Measurements from ENCODE around the gene SERPINA9.

Gene SERPINA9

DNA sequence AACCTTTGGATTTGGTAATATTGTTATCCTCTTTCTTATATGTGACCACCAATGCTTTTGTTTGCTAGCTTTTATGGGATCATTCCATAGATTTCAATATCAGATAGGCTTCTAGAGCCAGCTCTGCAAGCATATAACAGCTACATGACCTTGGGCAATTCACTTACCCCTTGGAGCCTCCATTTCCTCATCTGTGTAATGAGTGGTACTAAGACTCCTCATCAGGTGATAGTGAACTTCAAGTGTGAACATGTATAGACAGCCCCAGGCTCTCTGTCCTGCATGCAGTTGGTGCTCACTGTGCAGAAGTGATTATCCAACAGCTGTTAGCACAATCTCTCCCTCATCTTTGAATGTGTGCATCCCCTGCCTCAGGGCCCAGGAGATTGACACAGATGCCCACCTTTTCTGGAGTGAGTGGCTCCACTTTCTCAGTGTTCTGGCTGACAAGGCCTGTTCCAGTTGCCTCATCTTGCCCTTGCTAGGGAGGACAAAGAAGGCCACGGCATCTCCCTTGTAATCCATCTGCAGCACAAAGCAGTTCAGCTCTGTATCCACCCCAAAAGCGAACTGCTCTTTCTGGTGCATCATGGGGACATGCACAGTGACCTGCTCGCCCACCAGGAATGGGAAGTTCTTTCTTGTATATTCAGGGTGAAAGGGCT, 9.2 kb downstream of the SERPINA9 start:
- no peak for DNase-seq (ENCODE audit: extremely low spot score)
- TF ChIP-seq, protein P1, sequence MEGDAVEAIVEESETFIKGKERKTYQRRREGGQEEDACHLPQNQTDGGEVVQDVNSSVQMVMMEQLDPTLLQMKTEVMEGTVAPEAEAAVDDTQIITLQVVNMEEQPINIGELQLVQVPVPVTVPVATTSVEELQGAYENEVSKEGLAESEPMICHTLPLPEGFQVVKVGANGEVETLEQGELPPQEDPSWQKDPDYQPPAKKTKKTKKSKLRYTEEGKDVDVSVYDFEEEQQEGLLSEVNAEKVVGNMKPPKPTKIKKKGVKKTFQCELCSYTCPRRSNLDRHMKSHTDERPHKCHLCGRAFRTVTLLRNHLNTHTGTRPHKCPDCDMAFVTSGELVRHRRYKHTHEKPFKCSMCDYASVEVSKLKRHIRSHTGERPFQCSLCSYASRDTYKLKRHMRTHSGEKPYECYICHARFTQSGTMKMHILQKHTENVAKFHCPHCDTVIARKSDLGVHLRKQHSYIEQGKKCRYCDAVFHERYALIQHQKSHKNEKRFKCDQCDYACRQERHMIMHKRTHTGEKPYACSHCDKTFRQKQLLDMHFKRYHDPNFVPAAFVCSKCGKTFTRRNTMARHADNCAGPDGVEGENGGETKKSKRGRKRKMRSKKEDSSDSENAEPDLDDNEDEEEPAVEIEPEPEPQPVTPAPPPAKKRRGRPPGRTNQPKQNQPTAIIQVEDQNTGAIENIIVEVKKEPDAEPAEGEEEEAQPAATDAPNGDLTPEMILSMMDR (IDR thresholded peaks at IDR 0.05; ENCODE audit: control extremely low read depth, extremely low read depth, low read depth, missing control alignments), result no peak
- POLR2A ChIA-PET, result no interaction called here
- CTCF ChIA-PET, result interaction anchor here (0.7 to 1.7 kb wide), 2 partner anchors 19 to 21 kb away, joined by 3 to 4 read pairs; no protein-coding TSS in a partner anchor

DNA sequence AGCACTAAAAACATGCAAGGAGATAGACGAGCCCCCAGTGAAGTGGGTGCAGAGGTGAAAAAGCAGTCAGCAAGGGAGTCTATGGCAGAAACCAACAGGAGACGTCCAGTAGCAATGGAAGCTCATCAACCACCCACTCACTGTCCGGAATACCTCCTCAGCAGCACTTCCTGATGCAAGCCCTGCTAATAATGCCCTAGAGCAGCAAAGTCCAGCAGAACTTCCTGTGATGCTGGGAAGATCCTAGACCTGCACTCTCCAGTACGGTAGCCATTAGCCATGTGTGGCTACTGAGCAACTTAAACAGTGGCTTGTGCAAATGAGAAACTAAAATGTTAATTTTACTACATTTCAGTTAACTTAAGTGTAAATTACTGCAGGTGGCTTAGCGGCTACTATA, 11.0 kb downstream of the SERPINA9 start:
- TF ChIP-seq, protein P1 (IDR thresholded peaks at IDR 0.05; ENCODE audit: control extremely low read depth, extremely low read depth, low read depth, missing control alignments), result no peak
- CTCF ChIA-PET, result interaction anchor here (1.4 to 1.9 kb wide), 2 partner anchors 21 to 31 kb away, joined by 3 to 8 read pairs; no protein-coding TSS in a partner anchor
- no peak for DNase-seq (ENCODE audit: extremely low spot score)
- POLR2A ChIA-PET, result no interaction called here

GRCh38 chr14:94464290-94464689, 11.7 kb downstream of the SERPINA9 start:
- POLR2A ChIA-PET, result no interaction called here
- TF ChIP-seq, protein P1 (IDR thresholded peaks at IDR 0.05; ENCODE audit: control extremely low read depth, extremely low read depth, low read depth, missing control alignments), result no peak
- CTCF ChIA-PET, result interaction anchor here (1.9 kb wide), 1 partner anchor 21 kb away, joined by 8 read pairs; no protein-coding TSS in a partner anchor
- DNase-seq (ENCODE audit: extremely low spot score), result no peak

DNA sequence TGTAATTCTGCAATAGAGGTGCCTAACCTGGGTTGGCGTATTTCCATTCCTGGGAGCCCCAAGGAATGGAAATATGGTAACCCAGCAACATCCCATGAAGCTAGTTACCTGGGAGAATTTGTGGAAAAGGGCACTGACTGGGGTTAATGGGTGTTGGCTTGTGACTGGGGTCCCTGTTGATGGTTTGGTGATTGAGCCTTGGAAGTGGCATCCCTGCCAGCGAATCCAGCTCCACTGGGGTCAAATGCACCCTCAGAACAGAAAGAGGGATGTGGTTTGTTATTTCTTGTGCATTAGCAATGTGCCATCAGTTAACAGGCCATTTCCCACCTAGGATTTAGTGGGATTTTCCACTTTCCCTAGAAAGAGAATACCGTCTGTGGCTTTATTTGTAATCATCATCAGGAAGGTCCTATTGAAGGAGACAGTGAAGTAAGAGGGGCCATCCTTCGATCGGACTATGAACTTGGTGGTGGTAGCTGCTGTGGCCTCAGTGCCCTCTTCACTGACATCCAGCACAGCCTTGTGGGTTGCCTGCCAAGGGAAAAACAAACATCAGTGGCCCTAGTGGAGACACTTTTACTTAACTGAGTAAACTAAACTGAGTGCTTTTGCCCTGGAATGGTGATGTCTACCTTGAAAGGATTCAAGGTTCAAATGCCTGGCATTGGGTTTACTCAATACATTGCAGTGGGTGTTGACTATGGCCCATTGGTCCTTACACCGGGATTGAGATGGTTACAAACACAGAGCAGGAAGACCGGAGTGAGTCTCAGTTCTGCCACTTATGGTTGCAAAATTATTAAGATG, 13.0 kb downstream of the SERPINA9 start:
- no peak for DNase-seq (ENCODE audit: extremely low spot score)
- POLR2A ChIA-PET, result no interaction called here
- TF ChIP-seq, protein P1 (IDR thresholded peaks at IDR 0.05; ENCODE audit: control extremely low read depth, extremely low read depth, low read depth, missing control alignments), result no peak
- CTCF ChIA-PET, result no interaction called here

DNA sequence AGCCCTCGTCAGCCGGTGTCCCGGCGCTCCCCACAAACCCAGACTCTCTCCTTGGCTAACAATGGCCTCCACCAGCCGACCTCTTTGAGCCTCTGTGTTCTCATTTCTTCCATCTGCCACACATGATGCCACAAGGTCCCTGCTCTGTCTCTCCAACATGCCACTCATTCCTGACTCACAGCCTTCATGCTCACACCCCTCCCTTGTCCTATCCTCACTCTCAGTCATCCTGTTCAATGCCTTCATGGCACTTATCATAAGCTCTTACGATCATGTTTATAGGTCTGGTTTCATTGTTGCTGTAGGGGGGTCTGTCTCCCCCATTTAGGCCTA, 13.8 kb downstream of the SERPINA9 start:
- POLR2A ChIA-PET, result no interaction called here
- CTCF ChIA-PET, result interaction anchor here (1.5 kb wide), 1 partner anchor 28 kb away, joined by 3 read pairs; no protein-coding TSS in a partner anchor
- DNase-seq (ENCODE audit: extremely low spot score), result no peak
- TF ChIP-seq, protein P1 (IDR thresholded peaks at IDR 0.05; ENCODE audit: control extremely low read depth, extremely low read depth, low read depth, missing control alignments), result no peak

DNA sequence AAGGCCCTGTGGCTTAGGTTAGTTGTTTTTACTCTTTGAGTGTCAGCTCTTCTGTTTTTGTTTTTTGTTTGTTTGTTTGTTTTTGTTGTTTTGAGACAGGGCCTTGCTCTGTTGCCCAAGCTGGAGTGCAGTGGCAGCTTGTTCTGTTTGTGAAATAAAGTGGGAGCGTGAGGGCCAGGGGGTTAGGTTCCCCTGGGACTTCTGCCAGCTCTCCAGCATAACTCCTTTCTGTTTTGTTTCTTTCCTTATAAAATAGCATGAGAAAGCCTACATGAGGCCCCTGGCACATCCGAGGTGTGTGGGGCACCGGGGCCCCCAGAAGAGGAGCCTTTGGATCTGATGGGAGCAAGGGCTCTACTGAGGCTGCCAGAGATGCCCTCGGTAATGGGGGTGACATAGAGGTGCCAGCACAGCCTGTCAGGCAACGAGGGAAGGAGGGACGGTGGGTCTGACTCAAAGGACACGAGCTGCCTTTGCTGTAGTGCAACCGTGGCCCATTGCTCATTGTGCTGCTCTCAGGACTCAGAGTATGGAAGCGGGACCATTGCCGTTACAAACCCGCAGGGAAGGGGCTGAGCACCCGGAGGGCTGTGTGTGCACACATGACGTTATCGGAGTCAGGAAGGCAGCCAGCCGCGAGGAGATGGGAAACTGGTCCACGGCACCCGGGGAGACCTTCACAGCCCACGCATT, 14.3 kb downstream of the SERPINA9 start:
- TF ChIP-seq, protein P1 (IDR thresholded peaks at IDR 0.05; ENCODE audit: control extremely low read depth, extremely low read depth, low read depth, missing control alignments), result no peak
- CTCF ChIA-PET, result interaction anchor here (1.3 to 1.5 kb wide), 2 partner anchors 24 to 28 kb away, joined by 3 read pairs; no protein-coding TSS in a partner anchor

More for the DNA sequence above, 14.3 kb downstream of the SERPINA9 start:
- POLR2A ChIA-PET, result no interaction called here
- no peak for DNase-seq (ENCODE audit: extremely low spot score)

Measured in GM10248 (cell line).